SK-N-SH treated with all-trans-retinoic acid at 6 μM for 48 hours (cell line): ENCODE data around the gene RRAGD.

Experiments
- ATAC-seq: fragments of 200-7000 bp; cut with Tn5 transposase; 3 replicates; pipeline ENCODE4 v1.9.1; 2020; ENCODE audit warnings: mild to moderate bottlenecking, moderate library complexity
- BACH2 ChIP-seq: fragments of 250-450 bp; sonication (Bioruptor Pico); IDR thresholded peaks from 2 replicates; pipeline ENCODE4 v1.9.0; 2021; ENCODE audit warnings: mild to moderate bottlenecking, borderline replicate concordance
- ESRRG ChIP-seq: fragments of 250-450 bp; sonication (Bioruptor Pico); IDR thresholded peaks from 2 replicates; pipeline ENCODE4 v1.6.1; 2021; ENCODE audit warnings: mild to moderate bottlenecking
- GLIS3 ChIP-seq: fragments of 250-450 bp; sonication (Bioruptor Pico); IDR thresholded peaks from 2 replicates; pipeline ENCODE4 v1.5.0; 2020; ENCODE audit warnings: mild to moderate bottlenecking, moderate library complexity
- ISL1 ChIP-seq: fragments of 250-450 bp; sonication (Bioruptor Pico); IDR thresholded peaks from 2 replicates; pipeline ENCODE4 v2.1.2; 2022; ENCODE audit warnings: mild to moderate bottlenecking, moderate library complexity
- OSR1 ChIP-seq: fragments of 250-450 bp; sonication (Bioruptor Pico); IDR thresholded peaks from 2 replicates; pipeline ENCODE4 v1.8.0; 2022; ENCODE audit warnings: moderate library complexity, mild to moderate bottlenecking, inconsistent platforms
- PPARA ChIP-seq: fragments of 250-450 bp; sonication (Bioruptor Pico); IDR thresholded peaks from 2 replicates; pipeline ENCODE4 v1.5.0; 2020; ENCODE audit warnings: mild to moderate bottlenecking, borderline replicate concordance
- SNAI2 ChIP-seq: fragments of 250-450 bp; sonication (Bioruptor Pico); IDR thresholded peaks from 2 replicates; pipeline ENCODE4 v1.5.0; 2020; ENCODE audit warnings: mild to moderate bottlenecking, moderate library complexity
- TCF4 ChIP-seq: fragments of 250-450 bp; sonication (Bioruptor Pico); IDR thresholded peaks from 2 replicates; pipeline ENCODE4 v1.8.0; 2021; ENCODE audit warnings: mild to moderate bottlenecking, moderate library complexity, borderline replicate concordance
- ZFP3 ChIP-seq: fragments of 250-450 bp; sonication (Bioruptor Pico); IDR thresholded peaks from 2 replicates; pipeline ENCODE4 v1.5.0; 2020; ENCODE audit warnings: mild to moderate bottlenecking, moderate library complexity
- ZFP30 ChIP-seq: fragments of 450-650 bp; formaldehyde crosslinking; IDR thresholded peaks from 2 replicates; pipeline ENCODE4 v1.5.0; 2022; ENCODE audit warnings: mild to moderate bottlenecking, moderate library complexity
- ZNF565 ChIP-seq: fragments of 450-650 bp; formaldehyde crosslinking; conservative IDR thresholded peaks from 2 replicates; pipeline ENCODE4 v1.5.0; 2020; ENCODE audit warnings: low read depth, mild to moderate bottlenecking, moderate library complexity
- ZNF8 ChIP-seq: fragments of 450-650 bp; formaldehyde crosslinking; IDR thresholded peaks from 2 replicates; pipeline ENCODE4 v1.5.0; 2020; ENCODE audit warnings: mild to moderate bottlenecking, moderate library complexity
- TF ChIP-seq, protein P1 (sequence below): fragments of 250-450 bp; sonication (Bioruptor Pico); IDR thresholded peaks from 2 replicates; pipeline ENCODE4 v1.5.0; 2020; ENCODE audit warnings: mild to moderate bottlenecking, moderate library complexity
- TF ChIP-seq, protein P2 (sequence below): fragments of 250-450 bp; sonication (Bioruptor Pico); IDR thresholded peaks from 2 replicates; pipeline ENCODE4 v1.5.1; 2021; ENCODE audit warnings: mild to moderate bottlenecking, moderate library complexity
- TF ChIP-seq, protein P3 (sequence below): fragments of 250-450 bp; sonication (Bioruptor Pico); IDR thresholded peaks from 2 replicates; pipeline ENCODE4 v1.8.0; 2020; ENCODE audit warnings: mild to moderate bottlenecking, moderate library complexity, borderline replicate concordance
- TF ChIP-seq, protein P4 (sequence below): fragments of 250-450 bp; sonication (Bioruptor Pico); IDR thresholded peaks from 2 replicates; pipeline ENCODE4 v1.5.1; 2020; ENCODE audit warnings: low read depth, mild to moderate bottlenecking, moderate library complexity

Gene RRAGD

DNA sequence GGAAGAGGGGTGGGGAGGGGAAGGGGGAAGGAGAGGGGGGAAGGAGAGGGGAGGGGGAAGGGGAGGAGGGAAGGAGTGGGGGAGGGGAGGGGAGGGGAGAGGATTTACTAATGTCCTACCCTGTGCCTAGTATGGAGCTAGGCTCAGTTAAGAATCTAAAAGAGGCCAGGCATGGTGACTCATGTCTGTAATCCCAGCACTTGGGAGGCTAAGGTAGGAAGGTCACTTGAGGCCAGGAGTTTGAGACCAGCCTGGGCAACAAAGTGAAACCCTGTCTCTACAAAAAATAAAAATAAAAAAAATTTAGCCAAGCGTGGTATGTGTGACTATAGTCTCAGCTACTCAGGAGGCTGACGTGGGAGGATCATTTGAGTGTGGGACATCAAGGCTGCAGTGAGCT lies 72.5 kb downstream of the RRAGD start:
- TF ChIP-seq ZNF8 (CRISPR knock-in tag) (no peak), OSR1 (no peak), ZFP3 (CRISPR knock-in tag) (no peak), SNAI2 (CRISPR knock-in tag) (no peak)
- ATAC-seq: no peak

DNA sequence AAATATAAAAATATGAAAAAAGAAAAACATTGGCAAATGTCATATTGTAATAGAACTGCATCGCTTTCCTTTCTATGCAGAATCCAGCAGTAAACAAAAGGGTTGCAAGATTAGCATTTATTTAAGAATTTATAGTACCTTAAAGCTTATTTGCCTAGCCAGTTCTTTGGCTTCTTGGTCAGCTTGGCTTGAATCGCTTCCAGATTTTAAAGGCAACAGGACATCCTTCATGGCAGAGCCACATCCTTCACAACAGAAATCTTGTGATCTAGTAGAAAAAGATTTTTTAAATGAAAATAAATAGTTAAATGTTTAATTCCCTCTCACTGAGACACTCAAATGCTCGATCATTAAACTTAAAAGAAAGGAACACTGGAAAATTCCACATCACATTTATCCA lies 76.9 kb downstream of the RRAGD start:
- no peak for ATAC-seq

DNA sequence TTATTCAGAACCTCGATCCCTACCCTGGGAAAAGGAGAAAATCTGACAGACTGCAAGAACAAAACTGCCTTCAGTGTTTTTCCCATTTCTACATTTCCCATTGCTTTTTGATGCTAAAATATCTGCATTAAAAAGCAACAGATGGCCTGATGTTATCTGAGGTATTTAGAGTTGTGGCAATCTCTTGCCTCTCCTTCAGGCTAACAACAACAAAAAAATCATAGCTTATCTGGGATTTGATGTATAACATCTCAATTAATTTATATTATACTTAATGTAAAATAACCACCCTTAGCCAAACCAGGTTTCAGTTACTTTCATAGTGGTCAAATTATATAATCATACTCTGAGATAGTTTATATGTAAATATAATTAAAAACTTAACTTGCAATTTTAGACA lies 81.2 kb downstream of the RRAGD start:
- no peak for ATAC-seq
- TF ChIP-seq ZNF8 (CRISPR knock-in tag) (no peak), ZFP3 (CRISPR knock-in tag) (no peak), TCF4 (CRISPR knock-in tag) (peak; percentile 77), SNAI2 (CRISPR knock-in tag) (no peak), ISL1 (CRISPR knock-in tag) (peak; percentile 52; the same call in 1 of the 2 replicates)
- TF ChIP-seq, protein P1, sequence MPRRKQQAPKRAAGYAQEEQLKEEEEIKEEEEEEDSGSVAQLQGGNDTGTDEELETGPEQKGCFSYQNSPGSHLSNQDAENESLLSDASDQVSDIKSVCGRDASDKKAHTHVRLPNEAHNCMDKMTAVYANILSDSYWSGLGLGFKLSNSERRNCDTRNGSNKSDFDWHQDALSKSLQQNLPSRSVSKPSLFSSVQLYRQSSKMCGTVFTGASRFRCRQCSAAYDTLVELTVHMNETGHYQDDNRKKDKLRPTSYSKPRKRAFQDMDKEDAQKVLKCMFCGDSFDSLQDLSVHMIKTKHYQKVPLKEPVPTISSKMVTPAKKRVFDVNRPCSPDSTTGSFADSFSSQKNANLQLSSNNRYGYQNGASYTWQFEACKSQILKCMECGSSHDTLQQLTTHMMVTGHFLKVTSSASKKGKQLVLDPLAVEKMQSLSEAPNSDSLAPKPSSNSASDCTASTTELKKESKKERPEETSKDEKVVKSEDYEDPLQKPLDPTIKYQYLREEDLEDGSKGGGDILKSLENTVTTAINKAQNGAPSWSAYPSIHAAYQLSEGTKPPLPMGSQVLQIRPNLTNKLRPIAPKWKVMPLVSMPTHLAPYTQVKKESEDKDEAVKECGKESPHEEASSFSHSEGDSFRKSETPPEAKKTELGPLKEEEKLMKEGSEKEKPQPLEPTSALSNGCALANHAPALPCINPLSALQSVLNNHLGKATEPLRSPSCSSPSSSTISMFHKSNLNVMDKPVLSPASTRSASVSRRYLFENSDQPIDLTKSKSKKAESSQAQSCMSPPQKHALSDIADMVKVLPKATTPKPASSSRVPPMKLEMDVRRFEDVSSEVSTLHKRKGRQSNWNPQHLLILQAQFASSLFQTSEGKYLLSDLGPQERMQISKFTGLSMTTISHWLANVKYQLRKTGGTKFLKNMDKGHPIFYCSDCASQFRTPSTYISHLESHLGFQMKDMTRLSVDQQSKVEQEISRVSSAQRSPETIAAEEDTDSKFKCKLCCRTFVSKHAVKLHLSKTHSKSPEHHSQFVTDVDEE (CRISPR knock-in tag): 0 out of 2 replicates have a peak, but pooled peaks have one; percentile 24
- TF ChIP-seq, protein P2, sequence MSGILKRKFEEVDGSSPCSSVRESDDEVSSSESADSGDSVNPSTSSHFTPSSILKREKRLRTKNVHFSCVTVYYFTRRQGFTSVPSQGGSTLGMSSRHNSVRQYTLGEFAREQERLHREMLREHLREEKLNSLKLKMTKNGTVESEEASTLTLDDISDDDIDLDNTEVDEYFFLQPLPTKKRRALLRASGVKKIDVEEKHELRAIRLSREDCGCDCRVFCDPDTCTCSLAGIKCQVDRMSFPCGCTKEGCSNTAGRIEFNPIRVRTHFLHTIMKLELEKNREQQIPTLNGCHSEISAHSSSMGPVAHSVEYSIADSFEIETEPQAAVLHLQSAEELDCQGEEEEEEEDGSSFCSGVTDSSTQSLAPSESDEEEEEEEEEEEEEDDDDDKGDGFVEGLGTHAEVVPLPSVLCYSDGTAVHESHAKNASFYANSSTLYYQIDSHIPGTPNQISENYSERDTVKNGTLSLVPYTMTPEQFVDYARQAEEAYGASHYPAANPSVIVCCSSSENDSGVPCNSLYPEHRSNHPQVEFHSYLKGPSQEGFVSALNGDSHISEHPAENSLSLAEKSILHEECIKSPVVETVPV (CRISPR knock-in tag): no peak

More for the DNA sequence above, 76.9 kb downstream of the RRAGD start:
- no peak for TF ChIP-seq ISL1 (CRISPR knock-in tag)
- no peak for TF ChIP-seq ZNF8 (CRISPR knock-in tag)
- no peak for TF ChIP-seq SNAI2 (CRISPR knock-in tag)
- TF ChIP-seq ZNF565 (CRISPR knock-in tag): no peak
- no peak for TF ChIP-seq GLIS3 (CRISPR knock-in tag)
- TF ChIP-seq, protein P3, sequence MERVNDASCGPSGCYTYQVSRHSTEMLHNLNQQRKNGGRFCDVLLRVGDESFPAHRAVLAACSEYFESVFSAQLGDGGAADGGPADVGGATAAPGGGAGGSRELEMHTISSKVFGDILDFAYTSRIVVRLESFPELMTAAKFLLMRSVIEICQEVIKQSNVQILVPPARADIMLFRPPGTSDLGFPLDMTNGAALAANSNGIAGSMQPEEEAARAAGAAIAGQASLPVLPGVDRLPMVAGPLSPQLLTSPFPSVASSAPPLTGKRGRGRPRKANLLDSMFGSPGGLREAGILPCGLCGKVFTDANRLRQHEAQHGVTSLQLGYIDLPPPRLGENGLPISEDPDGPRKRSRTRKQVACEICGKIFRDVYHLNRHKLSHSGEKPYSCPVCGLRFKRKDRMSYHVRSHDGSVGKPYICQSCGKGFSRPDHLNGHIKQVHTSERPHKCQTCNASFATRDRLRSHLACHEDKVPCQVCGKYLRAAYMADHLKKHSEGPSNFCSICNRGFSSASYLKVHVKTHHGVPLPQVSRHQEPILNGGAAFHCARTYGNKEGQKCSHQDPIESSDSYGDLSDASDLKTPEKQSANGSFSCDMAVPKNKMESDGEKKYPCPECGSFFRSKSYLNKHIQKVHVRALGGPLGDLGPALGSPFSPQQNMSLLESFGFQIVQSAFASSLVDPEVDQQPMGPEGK (CRISPR knock-in tag): no peak
- TF ChIP-seq, protein P4, sequence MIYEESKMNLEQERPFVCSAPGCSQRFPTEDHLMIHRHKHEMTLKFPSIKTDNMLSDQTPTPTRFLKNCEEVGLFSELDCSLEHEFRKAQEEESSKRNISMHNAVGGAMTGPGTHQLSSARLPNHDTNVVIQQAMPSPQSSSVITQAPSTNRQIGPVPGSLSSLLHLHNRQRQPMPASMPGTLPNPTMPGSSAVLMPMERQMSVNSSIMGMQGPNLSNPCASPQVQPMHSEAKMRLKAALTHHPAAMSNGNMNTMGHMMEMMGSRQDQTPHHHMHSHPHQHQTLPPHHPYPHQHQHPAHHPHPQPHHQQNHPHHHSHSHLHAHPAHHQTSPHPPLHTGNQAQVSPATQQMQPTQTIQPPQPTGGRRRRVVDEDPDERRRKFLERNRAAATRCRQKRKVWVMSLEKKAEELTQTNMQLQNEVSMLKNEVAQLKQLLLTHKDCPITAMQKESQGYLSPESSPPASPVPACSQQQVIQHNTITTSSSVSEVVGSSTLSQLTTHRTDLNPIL (CRISPR knock-in tag): no peak
- TF ChIP-seq, all 23 proteins: peak for 0

DNA sequence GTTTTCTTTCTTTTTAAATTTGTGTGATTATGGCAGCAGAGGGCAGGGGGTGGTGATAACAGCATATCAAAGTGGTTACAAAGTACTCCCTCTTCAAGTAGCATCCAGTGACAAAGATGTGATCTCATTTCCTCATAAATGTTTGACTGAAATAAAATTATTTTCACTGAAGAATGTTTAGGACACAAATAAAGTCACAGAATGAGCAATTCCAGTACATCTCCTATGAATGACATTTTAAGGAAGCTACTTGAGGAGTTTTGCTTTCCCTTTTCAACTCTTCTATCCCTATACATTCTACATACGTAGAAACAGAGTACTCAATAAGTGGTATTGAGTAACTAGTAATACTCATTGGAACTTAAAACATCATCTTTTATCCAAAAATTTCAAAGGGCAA lies 83.1 kb downstream of the RRAGD start:
- ATAC-seq: no peak
- TF ChIP-seq TCF4 (CRISPR knock-in tag) (no peak), ESRRG (CRISPR knock-in tag) (no peak), SNAI2 (CRISPR knock-in tag) (no peak)
- TF ChIP-seq, protein P2 (CRISPR knock-in tag): no peak
- TF ChIP-seq, all 23 proteins: peak for 0

DNA sequence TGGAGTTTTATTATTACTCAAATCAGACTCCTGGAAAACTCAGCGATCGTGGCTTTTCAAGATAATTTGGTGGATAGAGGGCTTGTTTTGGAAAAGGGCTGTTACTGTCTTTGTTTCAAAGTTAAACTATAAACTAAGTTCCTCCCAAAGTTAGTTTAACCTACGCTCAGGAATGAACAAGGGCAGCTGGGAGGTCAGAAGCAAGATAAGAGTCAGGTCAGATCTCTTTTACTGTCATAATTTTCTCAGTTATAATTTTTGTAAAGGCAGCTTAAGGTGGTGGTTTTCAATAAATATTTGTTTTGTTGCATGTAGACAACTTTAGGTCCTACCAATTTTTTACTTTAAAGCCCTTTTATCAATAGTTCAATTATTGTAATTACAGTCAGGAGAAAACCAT lies 87.8 kb downstream of the RRAGD start:
- no peak for ATAC-seq
- TF ChIP-seq, protein P1 (CRISPR knock-in tag): no peak
- TF ChIP-seq SNAI2 (CRISPR knock-in tag) (no peak), ZFP30 (CRISPR knock-in tag) (no peak), BACH2 (CRISPR knock-in tag) (no peak), PPARA (CRISPR knock-in tag) (no peak), ZFP3 (CRISPR knock-in tag) (no peak)
